Measurements from ENCODE around the gene SLC38A2. TPM values are rescaled to one million over a fixed set of nuclear protein-coding genes. Genes with fewer than 3 reads are reported as not detected.
"Not testable (repeated sequence)": the region's sequence is repeated elsewhere in the genome, so short reads cannot be mapped to it uniquely, and the experiment has no call there.

Gene SLC38A2
- total RNA-seq, 2 experiments from 2014 or later, result 213 to 222 TPM

- H3K36me3 Mint-ChIP-seq (ENCODE audit: low read depth), result peaks cover 7% of the 10 kb centered on the region
- H3K4me1 ChIP-seq (ENCODE audit: insufficient read depth, low read length), result no peaks in the 10 kb centered on the region
- no peak overlapping the region for H3K27ac ChIP-seq (ENCODE audit: low read depth in 1 of 2, low read length in 2 of 2)
- no peak overlapping the region for H3K4me3 ChIP-seq (ENCODE audit: low read length)
- no peaks in the 10 kb centered on the region for H3K27me3 Mint-ChIP-seq
- no peak for ATAC-seq (ENCODE audit: poor library complexity)
- CTCF ChIA-PET, result interaction anchor here (1.0 kb wide), 1 partner anchor 207 kb away, joined by 4 read pairs; no protein-coding TSS in a partner anchor
- intact Hi-C loops (cut with DNase I, micrococcal nuclease), result no loop called here
- H3K9me3 ChIP-seq (ENCODE audit: control insufficient read depth in 1 of 2, insufficient read depth in 1 of 2, low read length in 2 of 2), result peaks cover 10 to 14% of the 10 kb centered on the region in 2 experiments
- no peak overlapping the region for H3K4me3 Mint-ChIP-seq
- H3K27ac Mint-ChIP-seq, result no peak overlapping the region
- H3K4me1 Mint-ChIP-seq (ENCODE audit: low read depth), result no peaks in the 10 kb centered on the region
- no peaks in the 10 kb centered on the region for H3K27me3 ChIP-seq (ENCODE audit: control insufficient read depth in 1 of 2, insufficient read depth in 2 of 2, low read length in 2 of 2)
- no peak for TF ChIP-seq CTCF (IDR thresholded peaks at IDR 0.05)
- no peak for DNase-seq
- POLR2A ChIA-PET, result no interaction called here
- no peaks in the 10 kb centered on the region for H3K36me3 ChIP-seq (ENCODE audit: insufficient read depth, low read length)
- peaks cover 6% of the 10 kb centered on the region for H3K9me3 Mint-ChIP-seq
Observed at GRCh38 chr12:46332260-46332659, 40.3 kb downstream of the SLC38A2 start.

- intact Hi-C loops (cut with DNase I, micrococcal nuclease); H3K36me3 Mint-ChIP-seq (ENCODE audit: low read depth); H3K4me1 Mint-ChIP-seq (ENCODE audit: low read depth); ATAC-seq (ENCODE audit: poor library complexity); H3K9me3 Mint-ChIP-seq; H3K4me3 ChIP-seq (ENCODE audit: low read length); H3K27me3 ChIP-seq (ENCODE audit: control insufficient read depth in 1 of 2, insufficient read depth in 2 of 2, low read length in 2 of 2); H3K27ac ChIP-seq (ENCODE audit: low read depth in 1 of 2, low read length in 2 of 2); POLR2A ChIA-PET; DNase-seq; H3K27me3 Mint-ChIP-seq; CTCF ChIA-PET; H3K4me3 Mint-ChIP-seq; H3K27ac Mint-ChIP-seq; H3K36me3 ChIP-seq (ENCODE audit: insufficient read depth, low read length); H3K4me1 ChIP-seq (ENCODE audit: insufficient read depth, low read length): not testable (repeated sequence)
- peaks cover 9 to 22% of the 10 kb centered on the region in 2 experiments for H3K9me3 ChIP-seq (ENCODE audit: control insufficient read depth in 1 of 2, insufficient read depth in 1 of 2, low read length in 2 of 2)
Observed at GRCh38 chr12:46325075-46325474, 47.5 kb downstream of the SLC38A2 start.

- ChIA-PET POLR2A (no interaction called here), CTCF (no interaction called here)
- no peaks in the 10 kb centered on the region for H3K27me3 Mint-ChIP-seq
- Histone ChIP-seq H3K4me3 (ENCODE audit: low read length) (no peak overlapping the region), H3K27me3 (ENCODE audit: control insufficient read depth in 1 of 2, insufficient read depth in 2 of 2, low read length in 2 of 2) (no peaks in the 10 kb centered on the region), H3K4me1 (ENCODE audit: insufficient read depth, low read length) (no peaks in the 10 kb centered on the region), H3K27ac (ENCODE audit: low read depth in 1 of 2, low read length in 2 of 2) (no peak overlapping the region), H3K9me3 (ENCODE audit: control insufficient read depth in 1 of 2, insufficient read depth in 1 of 2, low read length in 2 of 2) (peaks cover 4 to 11% of the 10 kb centered on the region in 2 experiments), H3K36me3 (ENCODE audit: insufficient read depth, low read length) (no peaks in the 10 kb centered on the region)
- ATAC-seq (ENCODE audit: poor library complexity) (no peak), DNase-seq (no peak)
- intact Hi-C loops (cut with DNase I, micrococcal nuclease), result no loop called here
- no peaks in the 10 kb centered on the region for H3K4me1 Mint-ChIP-seq (ENCODE audit: low read depth)
- no peak overlapping the region for H3K27ac Mint-ChIP-seq
- H3K4me3 Mint-ChIP-seq, result no peak overlapping the region
- no peak for TF ChIP-seq CTCF (IDR thresholded peaks at IDR 0.05)
- peaks cover 6% of the 10 kb centered on the region for H3K9me3 Mint-ChIP-seq
- H3K36me3 Mint-ChIP-seq (ENCODE audit: low read depth), result no peaks in the 10 kb centered on the region
Observed at GRCh38 chr12:46320731-46321130, 51.8 kb downstream of the SLC38A2 start.

DNA sequence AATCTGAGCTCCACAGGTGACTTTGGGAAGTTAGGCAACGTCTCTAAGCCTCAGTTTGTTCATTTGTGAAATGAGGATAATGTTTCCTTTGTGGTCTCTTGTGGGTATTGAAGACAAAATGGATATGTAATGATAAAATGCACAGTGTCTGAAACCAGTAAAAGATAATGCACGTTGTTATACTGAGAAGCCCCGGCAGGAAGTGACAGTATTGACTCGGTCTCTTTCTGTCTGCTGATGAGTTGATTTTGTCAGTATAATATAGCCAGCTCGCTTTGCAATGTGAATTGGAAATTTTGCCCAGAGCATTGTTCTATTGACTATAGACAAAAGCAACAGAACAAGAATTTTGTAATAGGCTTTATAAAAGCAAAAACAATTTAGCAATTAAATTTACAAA lies 54.5 kb downstream of the SLC38A2 start:
- peaks cover 0 to 5% of the 10 kb centered on the region in 2 experiments for H3K9me3 ChIP-seq (ENCODE audit: control insufficient read depth in 1 of 2, insufficient read depth in 1 of 2, low read length in 2 of 2)
- intact Hi-C loops (cut with DNase I, micrococcal nuclease), result no loop called here
- Mint-ChIP-seq H3K27me3 (no peaks in the 10 kb centered on the region), H3K4me1 (ENCODE audit: low read depth) (no peaks in the 10 kb centered on the region), H3K9me3 (peaks cover 7% of the 10 kb centered on the region), H3K4me3 (no peak overlapping the region), H3K36me3 (ENCODE audit: low read depth) (no peaks in the 10 kb centered on the region), H3K27ac (no peak overlapping the region)
- H3K27me3 ChIP-seq (ENCODE audit: control insufficient read depth in 1 of 2, insufficient read depth in 2 of 2, low read length in 2 of 2), result no peaks in the 10 kb centered on the region
- no peak for TF ChIP-seq CTCF (IDR thresholded peaks at IDR 0.05)
- H3K4me3 ChIP-seq (ENCODE audit: low read length), result no peak overlapping the region
- no peaks in the 10 kb centered on the region for H3K4me1 ChIP-seq (ENCODE audit: insufficient read depth, low read length)
- no peak for ATAC-seq (ENCODE audit: poor library complexity)
- no peak overlapping the region for H3K27ac ChIP-seq (ENCODE audit: low read depth in 1 of 2, low read length in 2 of 2)
- no peaks in the 10 kb centered on the region for H3K36me3 ChIP-seq (ENCODE audit: insufficient read depth, low read length)
- CTCF ChIA-PET, result no interaction called here
- POLR2A ChIA-PET, result no interaction called here
- DNase-seq, result no peak

Measured in CD4-positive, alpha-beta T cell (primary cell).